ENCODE data around the gene VAMP8.
"Not testable (repeated sequence)": the region's sequence is repeated elsewhere in the genome, so short reads cannot be mapped to it uniquely, and the experiment has no call there.

The VAMP8 gene

GRCh38 chr2:85547089-85547858 is 30.1 kb upstream of the VAMP8 start:
- DNase-seq (ENCODE audit: low read depth, low spot score) = no peak

- DNase-seq (ENCODE audit: low read depth, low spot score) = no peak
Observed at GRCh38 chr2:85547859-85548607, 29.4 kb upstream of the VAMP8 start.

GRCh38 chr2:85548608-85548900 is 28.8 kb upstream of the VAMP8 start:
- DNase-seq (ENCODE audit: low read depth, low spot score) = no peak

GRCh38 chr2:85549095-85549494 is 28.3 kb upstream of the VAMP8 start:
- DNase-seq (ENCODE audit: low read depth, low spot score) = no peak

GRCh38 chr2:85549826-85550225 is 27.6 kb upstream of the VAMP8 start:
- DNase-seq (ENCODE audit: low read depth, low spot score) = peak; percentile 67

GRCh38 chr2:85550486-85550885 is 26.9 kb upstream of the VAMP8 start:
- no peak for DNase-seq (ENCODE audit: low read depth, low spot score)

- DNase-seq (ENCODE audit: low read depth, low spot score) = peak; percentile 86
Observed at GRCh38 chr2:85551698-85552678, 25.4 kb upstream of the VAMP8 start.

- DNase-seq (ENCODE audit: low read depth, low spot score) = no peak
Observed at GRCh38 chr2:85553184-85553583, 24.2 kb upstream of the VAMP8 start.

- DNase-seq (ENCODE audit: low read depth, low spot score) = no peak
Observed at GRCh38 chr2:85554980-85555612, 22.3 kb upstream of the VAMP8 start.

- no peak for DNase-seq (ENCODE audit: low read depth, low spot score)
Observed at GRCh38 chr2:85557130-85557529, 20.3 kb upstream of the VAMP8 start.

GRCh38 chr2:85558160-85558559 is 19.2 kb upstream of the VAMP8 start:
- DNase-seq (ENCODE audit: low read depth, low spot score) = no peak

GRCh38 chr2:85560403-85560726 is 17.0 kb upstream of the VAMP8 start:
- DNase-seq (ENCODE audit: low read depth, low spot score) = not testable (repeated sequence)

GRCh38 chr2:85560812-85561279 is 16.5 kb upstream of the VAMP8 start:
- DNase-seq (ENCODE audit: low read depth, low spot score) = no peak

GRCh38 chr2:85561280-85562212 is 15.8 kb upstream of the VAMP8 start, which contains the start of gene GGCX:
Gene GGCX (minus strand): TSS chr2:85561493. CDS start chr2:85561428, 65 bp downstream.
- peak; percentile 98 for DNase-seq (ENCODE audit: low read depth, low spot score)

GRCh38 chr2:85564144-85564563 is 13.2 kb upstream of the VAMP8 start:
- DNase-seq (ENCODE audit: low read depth, low spot score) = no peak

GRCh38 chr2:85566265-85566664 is 11.1 kb upstream of the VAMP8 start:
- DNase-seq (ENCODE audit: low read depth, low spot score) = no peak

- no peak for DNase-seq (ENCODE audit: low read depth, low spot score)
Observed at GRCh38 chr2:85575739-85576138, 1.6 kb upstream of the VAMP8 start.

GRCh38 chr2:85577063-85577385 is 362 bp upstream of the VAMP8 start:
- DNase-seq (ENCODE audit: low read depth, low spot score) = no peak

GRCh38 chr2:85578243-85579180 is 1.1 kb downstream of the VAMP8 start:
- DNase-seq (ENCODE audit: low read depth, low spot score) = no peak
